Measurements from ENCODE around the gene SNAPC2.

SNAPC2 gene

GRCh38 chr19:7971553-7972520 is 51.7 kb downstream of the SNAPC2 start:
- no peak for DNase-seq
